Dermis blood vessel endothelial cell (primary cell): ENCODE measurements around the gene ATP9B. TPM values are rescaled to one million over a fixed set of nuclear protein-coding genes. Genes with fewer than 3 reads are reported as not detected.

Experiments used
- DNase-seq: peaks from one replicate; pipeline ENCODE4 v3.0.0; 2010
- total RNA-seq: library from RNA; depleted of rRNA; stranded (reverse); fragments of >200 nt; gene quantifications from 2 replicates; pipeline ENCODE4 v1.2.3, GENCODE V29; 2014

The ATP9B gene
- total RNA-seq, 1 donor from 2014 or later = 26.9 TPM

DNA sequence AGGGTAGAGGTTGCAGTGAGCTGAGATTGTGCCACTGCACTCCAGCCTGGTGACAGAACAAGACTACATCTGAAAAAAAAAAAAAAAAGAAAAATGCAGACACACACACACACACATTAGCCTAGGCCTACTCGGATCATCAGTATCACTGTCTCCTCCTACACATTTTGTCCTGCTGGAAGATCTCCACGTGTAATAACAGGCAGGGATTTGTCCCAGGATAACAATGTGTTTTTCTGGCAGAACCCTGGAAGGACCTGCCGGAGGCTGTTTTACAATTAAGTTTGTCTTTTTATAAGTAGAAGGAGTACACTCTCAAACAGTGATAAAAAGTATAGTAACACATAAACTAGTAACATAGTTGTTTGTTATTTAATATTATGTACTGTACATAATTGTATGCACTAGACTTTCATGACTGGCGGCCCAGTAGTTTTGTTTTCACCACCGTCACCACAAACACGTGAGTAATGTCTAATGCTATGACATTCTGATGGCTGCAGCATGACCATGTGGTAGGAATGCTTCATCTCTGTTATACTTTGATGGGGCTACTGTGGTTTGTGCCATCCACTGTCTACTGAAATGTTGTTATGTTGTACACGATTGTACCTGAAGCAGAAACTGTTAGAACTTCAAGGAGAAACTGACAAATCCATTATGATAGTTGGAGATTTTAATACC, 130.6 kb downstream of the ATP9B start:
- DNase-seq = no peak

DNA sequence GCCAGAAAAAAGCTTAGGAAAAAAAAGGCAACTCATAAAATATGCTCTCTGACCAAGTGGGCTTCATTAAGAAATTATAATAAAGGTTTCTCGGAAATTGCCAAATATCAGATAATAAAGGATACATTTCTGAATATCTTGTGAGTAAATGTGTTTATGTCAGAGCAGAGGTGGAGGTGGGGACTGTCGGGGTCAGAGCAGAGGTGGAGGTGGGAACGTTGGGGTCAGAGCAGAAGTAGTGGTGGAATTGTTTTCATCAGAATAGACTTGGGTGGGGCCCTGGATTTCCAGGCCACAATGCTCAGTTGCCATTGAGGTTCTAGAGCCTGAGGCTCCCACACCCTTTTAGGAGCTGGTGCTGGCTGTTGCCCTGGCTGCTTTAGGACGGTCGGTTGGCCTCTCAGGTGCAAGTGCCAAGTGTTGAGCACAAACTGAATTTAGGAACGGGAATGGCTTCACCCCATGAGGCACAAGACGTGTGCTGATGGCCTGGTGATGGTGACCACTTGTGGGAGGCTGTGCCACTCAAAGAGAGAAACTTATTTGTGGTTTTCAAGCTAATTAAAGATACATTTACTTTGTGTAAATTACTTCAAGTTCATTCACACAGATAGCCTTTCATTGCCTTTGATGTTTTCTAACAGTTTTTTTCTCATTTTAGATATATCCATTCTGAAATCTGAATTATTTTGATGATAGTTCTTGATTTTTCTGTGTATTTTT, 131.5 kb downstream of the ATP9B start:
- peak; percentile 29 for DNase-seq

DNA sequence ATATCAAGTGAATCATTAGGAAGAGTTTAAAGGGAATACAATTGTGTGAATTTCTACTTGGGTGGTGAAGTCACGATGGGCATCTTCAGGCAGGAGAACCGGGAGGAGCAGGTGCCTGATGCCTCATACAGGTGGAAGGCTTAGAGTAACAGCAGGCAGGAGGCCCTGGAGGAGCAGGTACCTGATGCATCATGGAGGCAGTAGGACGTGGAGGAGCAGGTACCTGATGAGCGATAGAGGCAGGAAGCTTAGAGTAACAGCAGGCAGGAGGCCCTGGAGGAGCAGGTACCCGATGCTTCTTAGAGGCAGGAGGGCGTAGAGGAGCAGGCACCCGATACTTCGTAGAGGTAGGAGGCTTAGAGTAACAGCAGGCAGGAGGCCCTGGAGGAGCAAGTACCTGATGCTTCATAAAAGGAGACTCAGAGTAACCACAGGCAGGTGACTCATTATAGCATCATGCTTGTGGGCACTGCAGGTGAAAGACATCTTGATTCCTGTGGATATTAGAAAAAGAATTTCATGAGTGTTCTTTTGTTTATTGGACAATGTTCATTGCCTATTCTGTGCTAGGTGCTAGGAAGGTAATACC, 133.9 kb downstream of the ATP9B start:
- no peak for DNase-seq

DNA sequence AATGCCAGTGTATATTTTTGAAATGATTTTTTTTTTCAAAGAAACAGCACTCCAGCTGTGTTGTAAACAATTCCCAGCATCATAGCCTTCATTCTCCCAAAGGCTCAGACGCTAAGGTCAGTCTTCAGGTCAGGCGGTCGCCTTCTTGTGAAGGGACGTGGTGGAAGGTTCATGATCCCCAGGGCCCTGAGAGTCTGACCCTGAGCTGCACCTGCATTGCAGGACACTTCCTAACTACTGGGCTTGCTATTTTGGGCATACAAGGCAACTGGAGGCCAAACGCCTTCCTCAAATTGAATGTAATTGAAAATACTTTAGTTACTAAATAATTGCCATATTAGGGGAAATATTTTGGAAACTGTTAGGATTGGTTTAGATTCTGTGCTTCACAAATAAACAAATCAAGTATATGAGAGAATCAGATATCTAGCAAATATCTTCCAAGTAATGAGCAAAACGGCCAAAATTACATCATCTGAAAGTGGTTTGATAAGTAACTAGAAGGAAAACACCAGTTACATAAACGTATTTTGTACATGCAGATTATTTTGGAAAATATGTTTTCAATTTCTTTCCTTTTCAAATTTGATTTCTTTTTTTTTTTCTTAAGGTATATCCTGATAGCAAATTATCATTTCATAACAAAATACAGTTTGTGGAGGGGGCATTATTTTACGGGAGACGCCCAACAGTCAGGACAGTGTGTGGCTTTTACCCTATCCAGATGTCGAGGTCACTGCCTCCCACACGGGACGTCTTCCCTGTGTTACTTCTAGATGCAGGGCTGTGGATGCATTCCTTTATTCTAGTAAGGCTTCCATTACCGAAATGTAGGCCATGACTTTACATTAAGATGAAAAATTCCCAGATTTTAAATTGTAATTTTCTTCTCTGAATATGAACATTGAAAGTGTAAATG, 136.0 kb downstream of the ATP9B start:
- no peak for DNase-seq

DNA sequence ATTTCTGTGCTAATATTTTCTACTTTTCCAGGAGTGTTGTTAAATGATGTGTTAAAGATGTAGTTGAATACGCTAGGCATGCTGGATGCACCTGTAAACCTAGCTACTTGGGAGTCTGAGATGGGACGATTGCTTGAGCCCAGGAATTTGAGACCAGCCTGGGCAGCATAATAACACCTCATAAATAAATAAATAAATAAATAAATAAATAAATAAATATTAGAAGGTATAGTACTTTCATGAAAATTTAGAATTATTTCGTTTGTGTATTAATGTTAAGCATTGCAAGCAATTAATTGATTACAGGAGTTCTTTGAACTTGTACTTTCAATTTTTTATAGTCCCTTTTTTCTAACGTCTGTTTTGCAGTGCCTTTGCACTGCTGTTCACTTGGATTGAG, 137.2 kb downstream of the ATP9B start:
- DNase-seq = no peak

DNA sequence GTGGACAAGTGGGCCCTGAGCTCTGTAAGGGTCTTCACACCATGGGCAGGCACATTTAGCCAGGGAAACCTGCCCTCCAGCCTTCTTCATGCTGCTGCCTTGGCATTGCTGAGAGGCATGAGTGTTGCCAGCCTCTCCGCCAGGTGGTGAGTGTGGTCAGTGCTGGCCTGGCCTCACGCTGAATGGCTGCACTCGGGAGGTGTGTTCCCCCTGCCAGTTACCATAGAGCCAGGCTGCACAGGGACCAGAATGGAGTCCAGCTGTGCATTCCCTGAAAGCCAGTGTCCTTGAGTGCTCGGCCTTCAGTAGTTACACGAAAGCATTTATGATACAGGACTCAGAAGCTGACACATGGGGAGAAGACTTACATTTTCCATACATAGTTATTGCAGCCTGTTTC, 139.7 kb downstream of the ATP9B start:
- DNase-seq = no peak

DNA sequence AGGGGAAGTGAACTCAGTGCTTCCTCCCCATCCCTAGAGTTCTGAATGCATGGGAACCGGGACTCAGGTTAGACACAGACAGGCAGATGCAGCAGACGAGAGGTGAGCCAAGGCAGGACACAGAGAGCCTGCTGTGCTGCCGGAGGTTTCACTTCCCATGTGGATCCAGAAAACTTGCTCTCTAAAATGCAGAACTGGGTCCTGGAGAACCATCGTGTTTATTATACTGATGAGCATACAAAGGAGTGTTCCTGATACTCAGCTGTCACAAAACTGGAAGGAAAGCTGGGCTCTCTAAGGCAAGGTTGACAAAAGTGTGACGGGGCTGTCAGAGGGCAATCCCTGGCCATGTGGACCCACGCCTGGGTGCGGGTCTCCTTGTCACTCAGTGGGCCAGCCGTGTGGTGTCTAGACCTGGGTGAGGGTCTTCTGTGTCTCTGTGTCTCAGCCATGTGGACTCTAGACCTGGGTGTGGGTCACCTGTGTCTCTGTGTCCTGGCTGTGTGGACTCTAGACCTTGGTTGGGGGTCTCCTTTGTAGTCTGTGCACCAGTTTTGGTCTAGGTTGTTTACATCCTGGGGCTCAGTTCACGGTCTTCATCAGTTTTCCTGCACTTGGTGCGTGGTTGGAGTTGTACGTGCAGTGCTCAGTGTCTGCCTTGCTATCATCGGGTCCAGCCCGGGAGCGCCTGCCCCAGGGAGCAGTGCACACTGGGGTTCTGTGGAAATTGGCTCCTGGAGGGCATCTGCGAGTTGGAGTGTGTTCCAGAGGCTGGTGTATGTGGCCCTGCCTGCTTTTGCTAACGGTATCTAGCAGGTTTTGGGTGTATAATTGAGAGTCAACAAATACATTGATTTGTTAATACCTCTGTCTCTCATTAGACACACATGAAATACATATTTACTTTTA, 141.1 kb downstream of the ATP9B start:
- DNase-seq = no peak

DNA sequence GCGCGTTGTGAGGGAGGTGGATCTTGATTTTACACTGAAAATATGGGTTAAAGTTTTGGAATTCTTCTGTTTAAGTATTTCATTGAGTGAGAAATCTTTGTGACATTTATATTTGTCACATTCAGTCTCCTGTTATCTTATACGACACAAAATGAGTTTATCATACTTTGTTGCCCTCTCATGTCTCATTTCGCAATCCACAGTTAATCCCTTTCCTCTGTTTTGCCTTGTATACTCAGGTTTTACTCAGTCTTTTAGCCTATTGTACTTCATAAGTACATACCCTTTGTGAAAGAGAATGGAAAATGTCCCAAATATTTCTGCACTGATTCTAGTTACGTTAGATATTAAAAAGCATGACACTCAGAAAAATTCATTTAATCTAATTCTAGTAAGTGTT, 142.7 kb downstream of the ATP9B start:
- no peak for DNase-seq

DNA sequence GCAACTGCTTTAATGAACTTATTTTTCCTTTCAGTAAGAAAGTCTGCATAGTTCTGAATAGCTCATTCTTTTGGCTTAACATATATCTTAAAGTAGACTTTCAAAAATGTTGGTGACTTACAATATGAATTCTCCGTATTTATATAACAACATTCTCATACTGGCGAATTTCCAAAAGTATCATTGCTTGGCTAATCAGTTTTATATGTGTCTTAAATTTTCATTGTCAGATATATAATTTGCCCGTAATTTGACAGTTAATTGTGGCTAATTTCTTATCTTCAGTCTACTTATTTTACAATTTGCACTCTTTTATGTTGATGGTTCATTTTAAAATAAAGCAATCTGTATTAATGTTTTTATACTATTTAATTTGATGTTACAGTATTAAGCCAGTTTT, 144.9 kb downstream of the ATP9B start:
- DNase-seq = no peak

DNA sequence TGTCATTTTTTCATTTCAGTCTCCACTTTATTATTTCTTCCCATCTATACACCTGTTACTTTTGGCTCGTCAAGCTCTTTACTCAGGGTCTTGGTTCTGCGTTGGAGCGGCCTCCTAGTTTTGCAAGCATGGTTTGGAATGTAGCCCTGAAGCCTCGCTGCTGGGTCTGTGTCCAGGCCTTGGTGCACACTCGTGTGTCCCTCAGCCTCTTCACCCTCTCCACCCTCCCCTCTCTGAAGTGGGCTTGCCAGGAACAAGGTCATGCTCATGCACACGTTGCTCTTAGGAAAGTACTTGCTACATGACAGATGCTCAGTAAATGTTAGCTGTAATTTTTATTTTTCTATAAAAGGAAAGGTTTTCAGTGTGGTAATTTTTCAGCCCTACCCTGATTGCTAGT, 147.0 kb downstream of the ATP9B start:
- no peak for DNase-seq

DNA sequence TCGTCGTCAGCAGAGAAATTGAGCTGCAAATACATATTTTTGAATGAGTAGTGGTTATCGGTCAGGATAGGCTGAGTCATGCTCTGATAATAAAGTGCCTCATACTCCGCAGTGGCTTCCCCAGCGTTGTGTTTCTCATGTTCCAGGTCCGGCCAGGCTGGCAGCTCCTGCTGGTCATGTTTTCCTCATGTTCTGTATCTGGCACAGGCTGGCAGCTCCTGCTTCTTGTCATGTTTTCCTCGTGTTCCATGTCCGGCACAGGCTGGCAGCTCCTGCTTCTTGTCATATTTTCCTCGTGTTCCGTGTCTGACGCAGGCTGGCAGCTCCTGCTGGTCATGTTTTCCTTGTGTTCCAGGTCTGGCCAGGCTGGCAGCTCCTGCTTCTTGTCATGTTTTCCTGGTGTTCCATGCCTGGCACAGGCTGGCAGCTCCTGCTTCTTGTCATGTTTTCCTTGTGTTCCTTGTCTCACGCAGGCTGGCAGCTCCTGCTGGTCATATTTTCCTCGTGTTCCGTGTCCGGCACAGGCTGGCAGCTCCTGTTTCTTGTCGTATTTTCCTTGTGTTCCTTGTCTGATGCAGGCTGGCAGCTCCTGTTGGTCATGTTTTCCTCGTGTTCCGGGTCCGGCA, 148.9 kb downstream of the ATP9B start:
- no peak for DNase-seq

DNA sequence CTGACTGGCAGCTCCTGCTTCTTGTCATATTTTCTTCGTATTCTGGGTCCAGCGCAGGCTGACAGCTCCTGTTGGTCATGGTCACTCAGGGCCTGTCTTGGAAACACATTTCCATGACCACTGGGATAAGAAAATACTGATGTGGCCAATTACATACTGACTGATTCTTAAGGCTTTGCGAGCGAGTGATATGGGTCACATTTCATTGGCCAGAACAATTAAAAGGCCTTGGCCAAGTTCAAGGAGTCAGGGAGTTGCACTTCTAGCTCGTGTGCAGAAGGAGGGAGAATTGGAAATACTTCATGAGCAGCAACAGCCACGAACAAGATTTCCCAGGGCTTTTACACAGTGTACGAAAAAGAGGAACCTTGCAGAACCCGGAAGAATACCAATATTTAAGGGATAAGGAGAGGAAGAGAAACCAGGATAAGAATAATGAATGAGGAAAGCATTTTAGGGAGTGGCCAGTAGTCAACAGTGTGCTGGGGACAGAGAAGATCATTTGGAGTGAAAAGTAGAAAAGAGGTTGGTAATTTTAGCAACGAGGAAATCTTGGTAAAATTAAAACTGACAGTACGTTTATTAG, 149.5 kb downstream of the ATP9B start:
- no peak for DNase-seq

DNA sequence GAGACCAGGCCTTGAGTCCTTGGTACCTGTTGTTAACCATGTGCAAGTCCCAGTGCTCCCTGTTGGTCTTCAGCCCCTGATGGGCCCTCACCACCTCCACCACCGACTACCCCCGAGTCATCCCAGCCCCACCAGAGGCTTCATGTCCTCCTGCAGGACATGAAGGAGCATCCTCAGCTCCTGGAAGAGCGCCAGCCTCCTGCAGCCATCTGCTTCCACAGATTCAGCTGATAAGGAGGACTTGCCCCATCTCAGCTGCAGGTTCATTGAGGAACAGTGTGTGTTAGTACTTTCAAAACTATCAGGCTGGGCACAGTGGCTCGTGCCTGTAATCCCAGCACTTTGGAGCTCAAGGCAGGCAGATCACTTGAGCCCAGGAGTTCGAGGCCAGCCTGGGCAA, 151.9 kb downstream of the ATP9B start:
- no peak for DNase-seq

DNA sequence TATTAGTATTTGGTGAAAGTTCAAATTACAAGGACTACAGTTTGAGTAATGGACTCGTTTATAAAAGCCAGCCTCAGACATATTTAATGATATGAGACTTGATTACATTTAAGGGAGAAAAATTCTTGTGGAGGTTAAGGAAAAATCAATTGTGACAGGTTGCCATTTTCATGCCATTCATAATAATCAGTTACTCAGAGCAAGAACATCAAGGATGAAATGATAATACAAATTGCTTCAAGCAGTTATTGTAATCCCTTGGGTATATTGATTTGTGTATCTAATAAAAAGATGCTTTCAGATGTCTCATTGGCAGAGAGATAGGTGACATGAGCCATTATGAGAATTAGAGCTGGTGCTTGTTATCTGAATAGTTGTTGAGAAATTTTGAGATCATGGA, 153.6 kb downstream of the ATP9B start:
- no peak for DNase-seq

DNA sequence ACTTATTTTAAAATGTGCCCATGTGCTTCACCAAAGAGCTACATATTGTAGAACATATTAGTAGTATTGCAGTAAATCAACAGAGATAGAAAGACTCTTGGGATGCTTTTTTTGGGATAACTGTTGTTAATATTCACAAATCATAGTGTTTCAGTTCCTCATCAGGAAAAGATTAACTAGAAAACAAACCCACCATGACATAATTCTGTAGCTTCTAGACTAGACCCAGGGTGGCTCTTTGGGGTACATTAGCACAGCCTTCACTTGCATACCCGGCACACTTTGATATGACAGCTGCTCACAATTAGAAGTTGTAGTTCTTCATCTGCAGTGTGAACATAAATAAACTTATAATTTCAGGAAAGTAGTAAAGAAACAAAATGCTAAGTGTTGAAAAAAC, 154.2 kb downstream of the ATP9B start:
- no peak for DNase-seq

DNA sequence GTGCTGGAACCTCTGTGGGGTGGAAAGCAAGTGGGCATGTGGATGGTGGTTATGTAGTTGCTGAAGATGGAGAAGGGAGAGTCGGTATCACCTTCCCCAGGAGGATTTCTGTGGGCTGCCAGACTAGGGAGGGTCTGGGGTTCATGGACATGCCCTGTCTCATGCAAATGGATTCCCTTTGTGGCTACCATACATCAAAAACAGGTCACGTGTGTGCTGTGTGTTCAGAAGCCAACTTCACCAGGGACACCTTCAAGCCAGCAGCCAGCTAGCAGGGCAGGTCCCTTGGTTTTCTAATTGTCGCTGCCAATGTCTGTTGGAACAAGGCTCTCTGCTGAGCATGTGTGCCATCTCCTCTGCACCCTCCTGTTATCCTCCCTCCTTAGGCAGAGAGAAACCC, 155.2 kb downstream of the ATP9B start:
- no peak for DNase-seq

DNA sequence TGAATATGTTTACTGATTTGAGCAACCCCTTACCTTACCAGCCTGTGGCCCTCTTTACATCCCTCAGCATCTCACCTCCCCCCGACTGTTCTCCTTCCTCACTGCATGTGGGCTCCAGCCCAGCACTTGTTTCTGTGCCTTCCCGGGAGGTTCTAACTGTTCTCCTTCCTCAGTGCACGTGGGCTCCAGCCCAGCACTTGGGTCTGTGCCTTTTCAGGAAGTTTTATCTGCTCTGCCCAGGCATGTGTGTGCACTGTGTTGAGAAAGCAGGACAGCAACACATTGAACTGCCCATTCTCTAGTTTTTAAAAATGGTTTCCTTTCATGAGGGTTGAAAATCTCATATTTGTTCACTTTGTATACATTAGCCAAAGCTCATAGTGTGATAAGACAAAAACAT, 158.4 kb downstream of the ATP9B start:
- DNase-seq = no peak

DNA sequence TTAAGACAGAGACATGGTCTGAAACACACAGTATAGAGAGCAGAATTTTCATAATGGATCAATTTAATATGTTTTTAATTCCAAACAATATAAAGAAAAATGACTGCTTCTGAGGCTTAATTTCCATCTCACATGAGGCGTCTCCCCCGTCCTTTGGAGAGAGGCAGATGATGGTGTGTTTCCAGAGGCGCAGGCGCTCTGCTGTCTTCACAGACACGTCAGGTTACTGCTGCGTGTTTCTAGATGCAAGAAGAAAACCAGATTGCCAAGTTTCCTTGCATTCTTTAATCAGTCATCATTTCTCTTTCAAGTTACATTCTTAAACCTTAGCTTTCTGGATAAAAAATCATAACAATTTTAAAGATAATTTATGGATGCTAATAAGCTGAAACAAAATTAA, 160.2 kb downstream of the ATP9B start:
- DNase-seq = no peak

DNA sequence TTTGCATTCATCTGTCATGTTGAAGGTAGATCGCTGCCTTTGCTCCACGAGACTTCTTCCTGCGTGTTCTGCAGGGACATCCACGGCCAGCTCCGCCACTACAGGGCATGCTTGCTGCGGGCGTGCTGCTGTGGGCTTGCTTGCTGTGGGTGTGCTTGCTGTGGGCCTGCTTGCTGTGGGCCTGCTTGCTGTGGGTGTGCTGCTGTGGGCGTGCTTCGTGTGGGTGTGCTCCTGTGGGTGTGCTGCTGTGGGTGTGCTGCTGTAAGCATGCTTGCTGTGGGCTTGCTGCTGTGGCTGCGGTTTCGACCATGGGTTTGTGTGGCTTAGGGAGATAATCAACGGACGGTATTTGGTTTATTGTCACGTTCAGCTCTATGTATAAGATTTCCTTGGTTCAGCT, 165.2 kb downstream of the ATP9B start:
- no peak for DNase-seq

DNA sequence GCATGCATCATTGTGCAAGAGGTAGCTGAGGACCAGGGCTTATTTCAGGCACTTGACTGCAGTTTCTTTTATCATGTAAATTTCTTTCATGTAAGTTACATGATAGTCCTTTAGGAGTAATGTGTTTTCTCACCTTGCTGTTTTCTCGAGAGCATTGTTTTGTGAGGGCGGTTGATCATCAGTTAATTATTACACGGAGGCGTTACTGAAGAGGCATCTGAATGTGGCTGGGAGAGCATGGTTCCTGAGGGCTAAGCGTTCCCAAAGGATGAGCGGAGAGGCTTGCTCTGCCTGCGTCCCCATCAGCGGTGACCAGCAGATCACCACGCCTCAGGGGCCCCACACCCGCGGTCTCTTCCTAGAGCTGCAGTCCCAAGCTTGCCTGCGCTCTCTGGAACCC, 170.4 kb downstream of the ATP9B start:
- DNase-seq = no peak

DNA sequence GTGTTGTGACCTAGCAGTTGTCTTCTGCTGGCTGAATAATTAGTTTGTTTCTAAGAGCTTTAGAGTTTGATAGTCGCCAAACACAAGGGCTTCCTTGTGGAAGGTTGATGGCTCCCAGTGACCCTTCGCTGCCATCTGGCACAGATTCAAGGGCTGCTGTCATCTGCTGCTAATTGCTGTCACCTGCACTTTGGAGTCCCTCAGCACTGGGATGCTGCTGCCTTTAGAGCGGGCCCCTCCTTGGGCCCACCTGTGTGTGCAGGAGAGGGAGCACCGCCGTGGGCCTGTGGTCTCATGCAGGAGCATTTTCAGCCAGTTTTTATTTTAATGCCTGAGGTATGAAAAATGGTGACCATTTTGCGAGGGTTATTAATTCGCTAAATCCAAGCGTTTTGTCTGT, 172.6 kb downstream of the ATP9B start:
- no peak for DNase-seq
